WTC11 (cell line): ENCODE measurements around the gene FNDC3B. TPM values are rescaled to one million over a fixed set of nuclear protein-coding genes. Genes with fewer than 3 reads are reported as not detected.

ENCODE experiments used
- ATAC-seq: fragments of 200-7000 bp; cut with Tn5 transposase; 2 replicates; pipeline ENCODE4 v1.10.0; 2021; ENCODE audit warnings: mild to moderate bottlenecking, moderate library complexity
- CTCF ChIA-PET: fragments of 300-600 bp; sonication (Branson Sonifier 250); formaldehyde crosslinking; loops from one replicate; lab custom pipeline; 2021; ENCODE audit warnings: antibody characterized with exemption; lab: Charles Lee
- POLR2A ChIA-PET: fragments of 350-600 bp; sonication (Branson Sonifier 250); formaldehyde crosslinking; loops from one replicate; lab custom pipeline; 2021; ENCODE audit warnings: antibody characterized with exemption; lab: Charles Lee
- DNase-seq: peaks from one replicate; pipeline ENCODE4 v3.0.0; 2021; ENCODE audit warnings: low spot score
- H3K27ac Mint-ChIP-seq: 2 replicates; pipeline ENCODE4 v1.8.0; 2021; ENCODE audit warnings: mixed read lengths
- H3K27me3 Mint-ChIP-seq: 2 replicates; pipeline ENCODE4 v1.8.0; 2021; ENCODE audit warnings: low read depth, mild to moderate bottlenecking, moderate library complexity, mixed read lengths
- H3K36me3 Mint-ChIP-seq: 2 replicates; pipeline ENCODE4 v1.8.0; 2021; ENCODE audit warnings: mixed read lengths
- H3K4me1 Mint-ChIP-seq: 2 replicates; pipeline ENCODE4 v1.8.0; 2022; ENCODE audit warnings: mixed read lengths
- H3K4me3 Mint-ChIP-seq: 2 replicates; pipeline ENCODE4 v1.8.0; 2021; ENCODE audit warnings: mild to moderate bottlenecking, moderate library complexity, mixed read lengths
- H3K9me3 Mint-ChIP-seq: 2 replicates; pipeline ENCODE4 v1.8.0; 2021; ENCODE audit warnings: mixed read lengths
- ATF6 ChIP-seq: sonication (generic); formaldehyde crosslinking; IDR thresholded peaks from 2 replicates; pipeline ENCODE4 v1.8.1; 2023; ENCODE audit warnings: mild to moderate bottlenecking, missing genetic modification reagents
- FOXJ3 ChIP-seq: sonication (generic); formaldehyde crosslinking; IDR thresholded peaks from 2 replicates; pipeline ENCODE4 v1.9.0; 2021; ENCODE audit warnings: missing genetic modification reagents, mild to moderate bottlenecking, borderline replicate concordance
- GABPB1 ChIP-seq: sonication (generic); formaldehyde crosslinking; IDR thresholded peaks from 2 replicates; pipeline ENCODE4 v1.8.1; 2023; ENCODE audit warnings: mild to moderate bottlenecking, missing genetic modification reagents
- GRHL2 ChIP-seq: fragments of 250-450 bp; sonication (Bioruptor Pico); IDR thresholded peaks from 2 replicates; pipeline ENCODE4 v1.8.0; 2022; ENCODE audit warnings: mild to moderate bottlenecking, moderate library complexity; ENCODE audit not compliant: insufficient replicate concordance, severe bottlenecking
- IRF2 ChIP-seq: sonication (generic); formaldehyde crosslinking; IDR thresholded peaks from 2 replicates; pipeline ENCODE4 v1.8.0; 2022; ENCODE audit warnings: low read depth, missing genetic modification reagents, borderline replicate concordance
- JUN ChIP-seq: sonication (generic); formaldehyde crosslinking; IDR thresholded peaks from 2 replicates; pipeline ENCODE4 v1.8.0; 2023; ENCODE audit warnings: mild to moderate bottlenecking, missing genetic modification reagents
- PRDM15 ChIP-seq: sonication (generic); formaldehyde crosslinking; IDR thresholded peaks from 2 replicates; pipeline ENCODE4 v1.8.0; 2022; ENCODE audit warnings: missing genetic modification reagents
- PREB ChIP-seq: sonication (generic); formaldehyde crosslinking; IDR thresholded peaks from 2 replicates; pipeline ENCODE4 v1.8.1; 2022; ENCODE audit warnings: mild to moderate bottlenecking, missing genetic modification reagents, moderate library complexity, borderline replicate concordance
- RORB ChIP-seq: fragments of 250-450 bp; sonication (Bioruptor Pico); IDR thresholded peaks from 2 replicates; pipeline ENCODE4 v1.9.0; 2021; ENCODE audit warnings: mild to moderate bottlenecking
- SMAD3 ChIP-seq: sonication (generic); formaldehyde crosslinking; IDR thresholded peaks from 2 replicates; pipeline ENCODE4 v1.8.0; 2022; ENCODE audit warnings: missing genetic modification reagents, mild to moderate bottlenecking, borderline replicate concordance
- TCF7 ChIP-seq: sonication (generic); formaldehyde crosslinking; IDR thresholded peaks from 2 replicates; pipeline ENCODE4 v1.8.0; 2022; ENCODE audit warnings: mild to moderate bottlenecking, low read depth, missing genetic modification reagents, moderate library complexity
- TEAD1 ChIP-seq: sonication (generic); formaldehyde crosslinking; IDR thresholded peaks from 2 replicates; pipeline ENCODE4 v1.8.0; 2022; ENCODE audit warnings: mild to moderate bottlenecking, missing genetic modification reagents
- ZNF138 ChIP-seq: sonication (generic); formaldehyde crosslinking; conservative IDR thresholded peaks from 2 replicates; pipeline ENCODE4 v1.8.1; 2022; ENCODE audit warnings: mild to moderate bottlenecking, moderate library complexity, missing genetic modification reagents
- ZNF232 ChIP-seq: sonication (generic); formaldehyde crosslinking; IDR thresholded peaks from 2 replicates; pipeline ENCODE4 v1.8.0; 2022; ENCODE audit warnings: mild to moderate bottlenecking, missing genetic modification reagents
- ZNF317 ChIP-seq: sonication (generic); formaldehyde crosslinking; IDR thresholded peaks from 2 replicates; pipeline ENCODE4 v1.8.1; 2023; ENCODE audit warnings: low read depth, mild to moderate bottlenecking, moderate library complexity, missing genetic modification reagents, borderline replicate concordance
- ZNF423 ChIP-seq: fragments of 250-450 bp; sonication (Bioruptor Pico); IDR thresholded peaks from 2 replicates; pipeline ENCODE4 v2.1.2; 2022; ENCODE audit warnings: mild to moderate bottlenecking, moderate library complexity
- ZNF512 ChIP-seq: sonication (generic); formaldehyde crosslinking; IDR thresholded peaks from 2 replicates; pipeline ENCODE4 v1.8.1; 2022; ENCODE audit warnings: missing genetic modification reagents, borderline replicate concordance
- total RNA-seq: library from RNA; stranded (reverse); gene quantifications from 3 replicates; pipeline ENCODE4 v1.2.3, GENCODE V29; 2021
- TF ChIP-seq, protein P1 (sequence below): sonication (generic); formaldehyde crosslinking; IDR thresholded peaks from 2 replicates; pipeline ENCODE4 v1.8.1; 2023; ENCODE audit warnings: mild to moderate bottlenecking, missing genetic modification reagents
- TF ChIP-seq, protein P2 (sequence below): sonication (generic); formaldehyde crosslinking; IDR thresholded peaks from 2 replicates; pipeline ENCODE4 v1.8.0; 2022; ENCODE audit warnings: mild to moderate bottlenecking, missing genetic modification reagents
- TF ChIP-seq, protein P3 (sequence below): sonication (generic); formaldehyde crosslinking; IDR thresholded peaks from 2 replicates; pipeline ENCODE4 v1.8.1; 2023; ENCODE audit warnings: mild to moderate bottlenecking, missing genetic modification reagents, moderate library complexity

Gene FNDC3B
- total RNA-seq, 1 experiment from 2014 or later, result 42.8 TPM

DNA sequence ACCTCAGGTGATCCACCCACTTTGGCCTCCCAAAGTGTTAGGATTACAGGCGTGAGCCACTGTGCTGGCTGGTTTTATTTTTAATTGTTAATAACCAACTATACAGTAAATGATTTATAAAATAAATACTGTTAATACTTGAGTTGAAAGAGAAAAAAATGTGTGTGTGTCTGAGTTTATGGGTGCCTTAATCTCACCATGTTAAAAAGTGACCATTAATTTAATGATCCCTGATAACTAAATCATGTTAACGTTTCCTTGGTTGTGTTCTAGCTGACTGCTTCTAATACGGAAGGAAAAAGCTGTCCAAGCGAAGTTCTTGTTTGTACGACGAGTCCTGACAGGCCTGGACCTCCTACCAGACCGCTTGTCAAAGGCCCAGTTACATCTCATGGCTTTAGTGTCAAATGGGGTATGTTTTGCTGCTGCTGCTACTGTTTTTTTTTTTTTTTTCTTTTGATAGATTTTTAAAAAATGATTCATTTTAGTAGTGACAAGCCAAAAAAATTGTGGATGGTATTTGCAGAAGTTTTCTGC lies 295.4 kb downstream of the FNDC3B start:
- H3K36me3 Mint-ChIP-seq, result peaks cover 49% of the 10 kb centered on the region
- H3K4me3 Mint-ChIP-seq, result no peak overlapping the region
- POLR2A ChIA-PET, result no interaction called here
- TF ChIP-seq ZNF138 (no peak), PREB (CRISPR knock-in tag) (no peak), RORB (CRISPR knock-in tag) (no peak), SMAD3 (CRISPR knock-in tag) (no peak), ZNF423 (no peak), GRHL2 (CRISPR knock-in tag) (no peak), FOXJ3 (CRISPR knock-in tag) (no peak), JUN (no peak), ZNF317 (no peak), ATF6 (CRISPR knock-in tag) (no peak), IRF2 (no peak), TEAD1 (CRISPR knock-in tag) (no peak), PRDM15 (CRISPR knock-in tag) (no peak), TCF7 (CRISPR knock-in tag) (no peak), GABPB1 (no peak), ZNF232 (CRISPR knock-in tag) (no peak), ZNF512 (no peak)
- TF ChIP-seq, protein P1, sequence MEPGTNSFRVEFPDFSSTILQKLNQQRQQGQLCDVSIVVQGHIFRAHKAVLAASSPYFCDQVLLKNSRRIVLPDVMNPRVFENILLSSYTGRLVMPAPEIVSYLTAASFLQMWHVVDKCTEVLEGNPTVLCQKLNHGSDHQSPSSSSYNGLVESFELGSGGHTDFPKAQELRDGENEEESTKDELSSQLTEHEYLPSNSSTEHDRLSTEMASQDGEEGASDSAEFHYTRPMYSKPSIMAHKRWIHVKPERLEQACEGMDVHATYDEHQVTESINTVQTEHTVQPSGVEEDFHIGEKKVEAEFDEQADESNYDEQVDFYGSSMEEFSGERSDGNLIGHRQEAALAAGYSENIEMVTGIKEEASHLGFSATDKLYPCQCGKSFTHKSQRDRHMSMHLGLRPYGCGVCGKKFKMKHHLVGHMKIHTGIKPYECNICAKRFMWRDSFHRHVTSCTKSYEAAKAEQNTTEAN, result no peak
- TF ChIP-seq, protein P2, sequence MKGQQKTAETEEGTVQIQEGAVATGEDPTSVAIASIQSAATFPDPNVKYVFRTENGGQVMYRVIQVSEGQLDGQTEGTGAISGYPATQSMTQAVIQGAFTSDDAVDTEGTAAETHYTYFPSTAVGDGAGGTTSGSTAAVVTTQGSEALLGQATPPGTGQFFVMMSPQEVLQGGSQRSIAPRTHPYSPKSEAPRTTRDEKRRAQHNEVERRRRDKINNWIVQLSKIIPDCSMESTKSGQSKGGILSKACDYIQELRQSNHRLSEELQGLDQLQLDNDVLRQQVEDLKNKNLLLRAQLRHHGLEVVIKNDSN (CRISPR knock-in tag), result no peak
- TF ChIP-seq, protein P3, sequence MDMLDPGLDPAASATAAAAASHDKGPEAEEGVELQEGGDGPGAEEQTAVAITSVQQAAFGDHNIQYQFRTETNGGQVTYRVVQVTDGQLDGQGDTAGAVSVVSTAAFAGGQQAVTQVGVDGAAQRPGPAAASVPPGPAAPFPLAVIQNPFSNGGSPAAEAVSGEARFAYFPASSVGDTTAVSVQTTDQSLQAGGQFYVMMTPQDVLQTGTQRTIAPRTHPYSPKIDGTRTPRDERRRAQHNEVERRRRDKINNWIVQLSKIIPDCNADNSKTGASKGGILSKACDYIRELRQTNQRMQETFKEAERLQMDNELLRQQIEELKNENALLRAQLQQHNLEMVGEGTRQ (CRISPR knock-in tag), result no peak
- ATAC-seq, result no peak
- no peaks in the 10 kb centered on the region for H3K27me3 Mint-ChIP-seq
- CTCF ChIA-PET, result interaction anchor here (0.5 to 1.3 kb wide), 5 partner anchors 287 to 1618 kb away, joined by 3 to 6 read pairs (median 3); no protein-coding TSS in a partner anchor
- no peak for DNase-seq
- H3K9me3 Mint-ChIP-seq, result no peaks in the 10 kb centered on the region
- H3K27ac Mint-ChIP-seq, result no peak overlapping the region; the same call in 1 of the 2 replicates
- H3K4me1 Mint-ChIP-seq, result no peaks in the 10 kb centered on the region
